HG02798 (cell line): ENCODE measurements around the gene PLEKHG3.

ENCODE experiments used
- ATAC-seq: cut with Tn5 transposase; IDR thresholded peaks from one replicate; pipeline ENCODE4 v1.9.1; 2021; ENCODE audit warnings: mild to moderate bottlenecking; ENCODE audit not compliant: unreplicated experiment, poor library complexity

The PLEKHG3 gene

GRCh38 chr14:64737391-64738280, 33.4 kb downstream of the PLEKHG3 start:
- no peak for ATAC-seq

GRCh38 chr14:64738281-64738804, 34.1 kb downstream of the PLEKHG3 start:
- ATAC-seq: no peak

GRCh38 chr14:64741200-64741599, 37.0 kb downstream of the PLEKHG3 start:
- no peak for ATAC-seq

GRCh38 chr14:64741961-64742360, 37.7 kb downstream of the PLEKHG3 start:
- no peak for ATAC-seq

- ATAC-seq: no peak
Measured at GRCh38 chr14:64743061-64743460, 38.8 kb downstream of the PLEKHG3 start.

- ATAC-seq: no peak
Measured at GRCh38 chr14:64745511-64746091, 41.4 kb downstream of the PLEKHG3 start.

GRCh38 chr14:64746298-64747250, 42.4 kb downstream of the PLEKHG3 start:
- ATAC-seq: no peak

- no peak for ATAC-seq
Measured at GRCh38 chr14:64747327-64747726, 43.1 kb downstream of the PLEKHG3 start.

GRCh38 chr14:64748521-64748920, 44.3 kb downstream of the PLEKHG3 start:
- no peak for ATAC-seq

GRCh38 chr14:64748995-64749714, 44.9 kb downstream of the PLEKHG3 start:
- ATAC-seq: no peak

- no peak for ATAC-seq
Measured at GRCh38 chr14:64752909-64753308, 48.7 kb downstream of the PLEKHG3 start.

GRCh38 chr14:64753374-64753773, 49.1 kb downstream of the PLEKHG3 start:
- ATAC-seq: no peak

GRCh38 chr14:64753999-64754398, 49.8 kb downstream of the PLEKHG3 start:
- ATAC-seq: no peak

GRCh38 chr14:64754685-64755084, 50.5 kb downstream of the PLEKHG3 start:
- ATAC-seq: no peak

- no peak for ATAC-seq
Measured at GRCh38 chr14:64755781-64756221, 51.6 kb downstream of the PLEKHG3 start.

GRCh38 chr14:64756712-64757111, 52.5 kb downstream of the PLEKHG3 start:
- no peak for ATAC-seq

- ATAC-seq: no peak
Measured at GRCh38 chr14:64757601-64758000, 53.4 kb downstream of the PLEKHG3 start.

GRCh38 chr14:64758025-64758521, 53.8 kb downstream of the PLEKHG3 start:
- ATAC-seq: no peak

- no peak for ATAC-seq
Measured at GRCh38 chr14:64758691-64759554, 54.7 kb downstream of the PLEKHG3 start.
